Measurements from ENCODE around the gene RAD9A.

DNA sequence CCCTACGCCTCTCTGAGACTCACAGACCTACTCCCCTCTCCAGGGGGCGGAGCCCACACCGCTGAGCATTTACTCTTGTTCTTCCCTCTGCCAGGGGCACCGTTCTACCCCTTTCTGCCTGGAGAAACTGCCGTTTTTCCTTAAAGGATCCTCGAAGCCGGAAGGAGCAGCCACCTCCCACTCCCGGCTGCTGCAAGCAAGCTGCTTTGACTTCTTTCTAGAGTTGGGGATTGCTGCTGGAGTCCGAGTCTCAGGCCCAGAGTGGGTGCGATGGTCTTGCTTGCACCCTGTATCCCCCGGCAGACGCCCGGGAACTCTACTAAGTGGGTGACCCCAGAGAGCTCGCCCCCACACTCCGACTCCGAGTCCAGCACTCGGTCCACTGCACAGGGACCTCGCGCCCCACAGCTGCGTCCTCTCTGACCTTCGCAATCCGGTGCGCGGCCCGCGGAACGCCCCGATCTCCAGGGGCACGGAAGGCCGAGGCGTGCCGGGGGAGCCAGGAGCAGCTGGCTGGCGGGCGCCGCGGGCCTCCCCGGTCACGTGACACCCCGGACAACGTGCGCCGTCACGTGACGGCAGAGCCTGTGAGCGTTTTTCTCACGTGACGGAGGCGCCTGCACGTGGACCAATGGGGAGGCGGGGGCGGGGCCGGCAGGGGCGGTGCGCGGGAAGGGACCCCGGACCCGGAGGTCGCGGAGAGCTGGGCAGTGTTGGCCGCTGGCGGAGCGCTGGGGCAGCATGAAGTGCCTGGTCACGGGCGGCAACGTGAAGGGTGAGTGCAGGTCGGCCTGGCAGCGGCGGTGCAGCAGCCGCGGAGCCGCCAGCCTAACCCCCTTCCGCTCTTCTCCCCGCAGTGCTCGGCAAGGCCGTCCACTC, at the start of gene RAD9A:
- TF ChIP-seq, protein P1, sequence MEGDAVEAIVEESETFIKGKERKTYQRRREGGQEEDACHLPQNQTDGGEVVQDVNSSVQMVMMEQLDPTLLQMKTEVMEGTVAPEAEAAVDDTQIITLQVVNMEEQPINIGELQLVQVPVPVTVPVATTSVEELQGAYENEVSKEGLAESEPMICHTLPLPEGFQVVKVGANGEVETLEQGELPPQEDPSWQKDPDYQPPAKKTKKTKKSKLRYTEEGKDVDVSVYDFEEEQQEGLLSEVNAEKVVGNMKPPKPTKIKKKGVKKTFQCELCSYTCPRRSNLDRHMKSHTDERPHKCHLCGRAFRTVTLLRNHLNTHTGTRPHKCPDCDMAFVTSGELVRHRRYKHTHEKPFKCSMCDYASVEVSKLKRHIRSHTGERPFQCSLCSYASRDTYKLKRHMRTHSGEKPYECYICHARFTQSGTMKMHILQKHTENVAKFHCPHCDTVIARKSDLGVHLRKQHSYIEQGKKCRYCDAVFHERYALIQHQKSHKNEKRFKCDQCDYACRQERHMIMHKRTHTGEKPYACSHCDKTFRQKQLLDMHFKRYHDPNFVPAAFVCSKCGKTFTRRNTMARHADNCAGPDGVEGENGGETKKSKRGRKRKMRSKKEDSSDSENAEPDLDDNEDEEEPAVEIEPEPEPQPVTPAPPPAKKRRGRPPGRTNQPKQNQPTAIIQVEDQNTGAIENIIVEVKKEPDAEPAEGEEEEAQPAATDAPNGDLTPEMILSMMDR (IDR thresholded peaks at IDR 0.05): no peak
- peak; percentile 56 to 65 for TF ChIP-seq POLR2A (IDR thresholded peaks at IDR 0.05)
